Measurements from ENCODE around the gene SELENOW.

DNA sequence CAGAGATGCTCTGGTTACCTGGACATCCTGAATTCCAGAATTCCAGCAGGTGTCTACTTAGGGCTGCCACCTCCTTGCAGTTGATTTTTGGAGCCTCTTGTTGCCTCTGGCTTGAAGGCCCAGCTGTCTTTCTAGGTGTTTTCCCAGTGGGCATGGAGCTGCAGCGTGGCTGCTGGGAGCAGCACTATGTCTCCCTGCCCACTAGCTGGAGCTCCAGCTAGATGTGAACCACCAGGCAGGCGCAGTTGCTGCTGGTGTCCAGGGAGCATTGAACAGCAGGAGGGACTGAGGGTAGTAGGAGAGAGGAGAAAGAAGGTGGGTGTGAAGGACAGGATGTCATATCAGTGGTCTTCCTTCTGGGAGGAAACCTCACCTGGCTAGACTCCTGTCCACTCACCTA is 9.9 kb upstream of the SELENOW start:
- TF ChIP-seq CTCF (IDR thresholded peaks at IDR 0.05): no peak
- no peak for TF ChIP-seq POLR2A (IDR thresholded peaks at IDR 0.05)

Data from Peyer's patch (tissue), 4 donors.